ENCODE results near the gene RAX.

The RAX gene

GRCh38 chr18:59272891-59273758 is at the start of gene RAX:
Gene RAX (minus strand): TSS chr18:59273454. CDS start chr18:59273206, 248 bp downstream.
- DNase-seq (ENCODE audit: low read depth), result no peak

- DNase-seq (ENCODE audit: low read depth), result no peak
Measured at GRCh38 chr18:59318460-59319050, 45.3 kb upstream of the RAX start, which contains the start of gene CPLX4. Gene CPLX4 (minus strand): TSS chr18:59318649. CDS start chr18:59318462, 187 bp downstream.

GRCh38 chr18:59311631-59312030 is 38.4 kb upstream of the RAX start:
- DNase-seq (ENCODE audit: low read depth), result no peak

GRCh38 chr18:59308938-59309260 is 35.6 kb upstream of the RAX start:
- no peak for DNase-seq (ENCODE audit: low read depth)

- peak; percentile 15 for DNase-seq (ENCODE audit: low read depth)
Measured at GRCh38 chr18:59308248-59308937, 35.1 kb upstream of the RAX start.

- no peak for DNase-seq (ENCODE audit: low read depth)
Measured at GRCh38 chr18:59306640-59307039, 33.4 kb upstream of the RAX start.

- no peak for DNase-seq (ENCODE audit: low read depth)
Measured at GRCh38 chr18:59305295-59305694, 32.0 kb upstream of the RAX start.

- DNase-seq (ENCODE audit: low read depth), result no peak
Measured at GRCh38 chr18:59303656-59304195, 30.5 kb upstream of the RAX start.

GRCh38 chr18:59303006-59303405 is 29.8 kb upstream of the RAX start:
- no peak for DNase-seq (ENCODE audit: low read depth)

- DNase-seq (ENCODE audit: low read depth), result no peak
Measured at GRCh38 chr18:59301929-59302328, 28.7 kb upstream of the RAX start.

- no peak for DNase-seq (ENCODE audit: low read depth)
Measured at GRCh38 chr18:59300676-59301285, 27.5 kb upstream of the RAX start.

GRCh38 chr18:59298871-59299270 is 25.6 kb upstream of the RAX start:
- DNase-seq (ENCODE audit: low read depth), result no peak

GRCh38 chr18:59293317-59293716 is 20.1 kb upstream of the RAX start:
- DNase-seq (ENCODE audit: low read depth), result no peak

GRCh38 chr18:59286341-59286740 is 13.1 kb upstream of the RAX start:
- no peak for DNase-seq (ENCODE audit: low read depth)

- DNase-seq (ENCODE audit: low read depth), result no peak
Measured at GRCh38 chr18:59282341-59282740, 9.1 kb upstream of the RAX start.

- no peak for DNase-seq (ENCODE audit: low read depth)
Measured at GRCh38 chr18:59279722-59280121, 6.5 kb upstream of the RAX start.

- no peak for DNase-seq (ENCODE audit: low read depth)
Measured at GRCh38 chr18:59279193-59279592, 5.9 kb upstream of the RAX start.

GRCh38 chr18:59278793-59279192 is 5.5 kb upstream of the RAX start:
- no peak for DNase-seq (ENCODE audit: low read depth)

- no peak for DNase-seq (ENCODE audit: low read depth)
Measured at GRCh38 chr18:59276047-59276446, 2.8 kb upstream of the RAX start.

- no peak for DNase-seq (ENCODE audit: low read depth)
Measured at GRCh38 chr18:59275406-59275949, 2.2 kb upstream of the RAX start.

- DNase-seq (ENCODE audit: low read depth), result no peak
Measured at GRCh38 chr18:59274533-59274928, 1.3 kb upstream of the RAX start.

Data from HS-27A (cell line).